ENCODE measurements around the gene SP100. TPM values are rescaled to one million over a fixed set of nuclear protein-coding genes. Genes with fewer than 3 reads are reported as not detected.

Gene SP100
- total and polyA plus RNA-seq, 2 of the 13 experiments (the other 11 are each of a cell fraction or from before 2014, with no cell fraction given) = 12.6 to 16.5 TPM

DNA sequence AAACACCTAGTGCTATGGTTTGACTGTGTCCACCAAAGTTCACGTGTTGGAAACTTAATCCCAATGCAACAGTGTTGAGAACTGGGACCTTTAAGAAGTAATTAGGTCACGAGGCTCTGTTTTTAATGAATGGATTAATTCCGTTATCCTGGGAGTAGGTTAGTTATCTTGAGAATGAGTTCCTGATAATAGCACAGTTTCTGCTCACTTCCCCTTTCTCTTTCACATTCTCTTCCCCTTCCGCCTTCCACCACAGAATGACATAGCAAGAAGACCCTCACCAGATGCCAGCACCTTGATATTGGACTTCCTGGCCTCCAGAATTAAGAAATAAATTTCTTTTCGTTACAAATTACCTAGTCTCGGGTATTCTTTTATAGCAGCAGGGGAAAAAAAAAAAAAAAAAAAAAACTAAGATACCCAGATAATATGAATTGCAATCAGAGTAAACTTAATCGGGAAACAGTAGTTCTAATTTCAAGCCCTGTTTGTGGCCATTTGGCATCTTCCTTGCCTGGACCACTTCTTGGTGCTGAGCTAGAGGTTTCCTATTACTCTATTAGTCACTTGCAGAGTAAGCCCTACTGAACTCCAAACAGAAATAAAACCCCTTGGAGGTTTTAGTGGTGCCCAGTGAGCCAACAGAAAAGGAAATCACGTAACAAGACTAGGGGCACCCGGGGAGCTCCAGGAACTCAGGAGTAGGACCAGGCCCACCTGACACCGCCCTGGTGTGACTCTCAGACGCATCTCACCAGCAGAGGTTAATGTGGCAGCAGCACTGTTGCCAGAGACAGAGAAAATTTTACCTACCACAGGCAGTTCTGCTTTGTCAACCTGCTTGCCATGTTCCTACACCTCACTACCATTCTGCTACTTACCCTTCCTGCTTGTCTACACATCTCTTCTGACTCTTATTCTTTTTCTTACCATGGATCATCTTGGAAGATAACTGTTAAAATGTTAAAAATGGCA lies 149.1 kb downstream of the SP100 start:
- Histone ChIP-seq H3K9me3 (ENCODE audit: low read length) (no peaks in the 10 kb centered on the region), H2AFZ (ENCODE audit: low read length) (no peak overlapping the region), H4K20me1 (ENCODE audit: insufficient read depth, low read length) (no peaks in the 10 kb centered on the region), H3K4me2 (ENCODE audit: low read depth, low read length) (no peak overlapping the region), H3K4me3 (replicated peaks in 1 of 3; ENCODE audit: insufficient read depth in 1 of 3, low read depth in 2 of 3, low read length in 3 of 3) (no peak overlapping the region), H3K27ac (ENCODE audit: extremely low read length, insufficient read depth, low read length) (no peak overlapping the region), H3K36me3 (replicated peaks in 1 of 2; ENCODE audit: control insufficient read depth in 1 of 2, insufficient read depth in 2 of 2, low read length in 2 of 2) (no peaks in the 10 kb centered on the region), H3K9ac (ENCODE audit: insufficient read depth, low read depth, low read length) (no peak overlapping the region), H3K79me2 (ENCODE audit: insufficient read depth, low read length) (no peaks in the 10 kb centered on the region), H3K27me3 (ENCODE audit: control insufficient read depth in 1 of 2, insufficient read depth in 2 of 2, low read length in 2 of 2) (no peaks in the 10 kb centered on the region), H3K4me1 (ENCODE audit: insufficient read depth, low read length) (no peaks in the 10 kb centered on the region)
- in situ Hi-C loops (cut with HindIII; ENCODE audit: extremely low pct_ligation_motif_present, low pct_unique_long_range_greater_than_20kb) (no loop called here), intact Hi-C loops (cut with micrococcal nuclease; ENCODE audit: unreplicated experiment) (no loop called here)
- 17% methylated on average over 11 of the region's 11 CpGs for WGBS (ENCODE audit: low lambda C conversion rate)
- no TSS peak for BruUV-seq (replicated peaks)
- ChIA-PET CTCF (ENCODE audit: low intra/inter-chr PET ratio, low total read pairs) (no interaction called here), POLR2A (interaction anchor here (0.7 kb wide), 1 partner anchor 11 kb away, joined by 3 read pairs; no protein-coding TSS in a partner anchor)
- peak; percentile 38; the same call in 1 of the 3 replicates for ATAC-seq
- FAIRE-seq = no peak
- DNase-seq (ENCODE audit: low spot score) = no peak
- TF ChIP-seq, protein P1, sequence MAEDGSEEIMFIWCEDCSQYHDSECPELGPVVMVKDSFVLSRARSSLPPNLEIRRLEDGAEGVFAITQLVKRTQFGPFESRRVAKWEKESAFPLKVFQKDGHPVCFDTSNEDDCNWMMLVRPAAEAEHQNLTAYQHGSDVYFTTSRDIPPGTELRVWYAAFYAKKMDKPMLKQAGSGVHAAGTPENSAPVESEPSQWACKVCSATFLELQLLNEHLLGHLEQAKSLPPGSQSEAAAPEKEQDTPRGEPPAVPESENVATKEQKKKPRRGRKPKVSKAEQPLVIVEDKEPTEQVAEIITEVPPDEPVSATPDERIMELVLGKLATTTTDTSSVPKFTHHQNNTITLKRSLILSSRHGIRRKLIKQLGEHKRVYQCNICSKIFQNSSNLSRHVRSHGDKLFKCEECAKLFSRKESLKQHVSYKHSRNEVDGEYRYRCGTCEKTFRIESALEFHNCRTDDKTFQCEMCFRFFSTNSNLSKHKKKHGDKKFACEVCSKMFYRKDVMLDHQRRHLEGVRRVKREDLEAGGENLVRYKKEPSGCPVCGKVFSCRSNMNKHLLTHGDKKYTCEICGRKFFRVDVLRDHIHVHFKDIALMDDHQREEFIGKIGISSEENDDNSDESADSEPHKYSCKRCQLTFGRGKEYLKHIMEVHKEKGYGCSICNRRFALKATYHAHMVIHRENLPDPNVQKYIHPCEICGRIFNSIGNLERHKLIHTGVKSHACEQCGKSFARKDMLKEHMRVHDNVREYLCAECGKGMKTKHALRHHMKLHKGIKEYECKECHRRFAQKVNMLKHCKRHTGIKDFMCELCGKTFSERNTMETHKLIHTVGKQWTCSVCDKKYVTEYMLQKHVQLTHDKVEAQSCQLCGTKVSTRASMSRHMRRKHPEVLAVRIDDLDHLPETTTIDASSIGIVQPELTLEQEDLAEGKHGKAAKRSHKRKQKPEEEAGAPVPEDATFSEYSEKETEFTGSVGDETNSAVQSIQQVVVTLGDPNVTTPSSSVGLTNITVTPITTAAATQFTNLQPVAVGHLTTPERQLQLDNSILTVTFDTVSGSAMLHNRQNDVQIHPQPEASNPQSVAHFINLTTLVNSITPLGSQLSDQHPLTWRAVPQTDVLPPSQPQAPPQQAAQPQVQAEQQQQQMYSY (CRISPR knock-in tag; IDR thresholded peaks at IDR 0.05) = no peak
- no peak for TF ChIP-seq KLF15 (CRISPR knock-in tag; IDR thresholded peaks at IDR 0.05; ENCODE audit: borderline replicate concordance)
- TF ChIP-seq, protein P2, sequence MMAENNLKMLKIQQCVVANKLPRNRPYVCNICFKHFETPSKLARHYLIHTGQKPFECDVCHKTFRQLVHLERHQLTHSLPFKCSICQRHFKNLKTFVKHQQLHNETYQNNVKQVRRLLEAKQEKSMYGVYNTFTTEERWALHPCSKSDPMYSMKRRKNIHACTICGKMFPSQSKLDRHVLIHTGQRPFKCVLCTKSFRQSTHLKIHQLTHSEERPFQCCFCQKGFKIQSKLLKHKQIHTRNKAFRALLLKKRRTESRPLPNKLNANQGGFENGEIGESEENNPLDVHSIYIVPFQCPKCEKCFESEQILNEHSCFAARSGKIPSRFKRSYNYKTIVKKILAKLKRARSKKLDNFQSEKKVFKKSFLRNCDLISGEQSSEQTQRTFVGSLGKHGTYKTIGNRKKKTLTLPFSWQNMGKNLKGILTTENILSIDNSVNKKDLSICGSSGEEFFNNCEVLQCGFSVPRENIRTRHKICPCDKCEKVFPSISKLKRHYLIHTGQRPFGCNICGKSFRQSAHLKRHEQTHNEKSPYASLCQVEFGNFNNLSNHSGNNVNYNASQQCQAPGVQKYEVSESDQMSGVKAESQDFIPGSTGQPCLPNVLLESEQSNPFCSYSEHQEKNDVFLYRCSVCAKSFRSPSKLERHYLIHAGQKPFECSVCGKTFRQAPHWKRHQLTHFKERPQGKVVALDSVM (CRISPR knock-in tag; IDR thresholded peaks at IDR 0.05) = no peak
- no peak for TF ChIP-seq ZNF333 (CRISPR knock-in tag; IDR thresholded peaks at IDR 0.05; ENCODE audit: borderline replicate concordance)
- no peak for TF ChIP-seq SRF (IDR thresholded peaks at IDR 0.05; ENCODE audit: low read depth, low read length)
- TF ChIP-seq, protein P3, sequence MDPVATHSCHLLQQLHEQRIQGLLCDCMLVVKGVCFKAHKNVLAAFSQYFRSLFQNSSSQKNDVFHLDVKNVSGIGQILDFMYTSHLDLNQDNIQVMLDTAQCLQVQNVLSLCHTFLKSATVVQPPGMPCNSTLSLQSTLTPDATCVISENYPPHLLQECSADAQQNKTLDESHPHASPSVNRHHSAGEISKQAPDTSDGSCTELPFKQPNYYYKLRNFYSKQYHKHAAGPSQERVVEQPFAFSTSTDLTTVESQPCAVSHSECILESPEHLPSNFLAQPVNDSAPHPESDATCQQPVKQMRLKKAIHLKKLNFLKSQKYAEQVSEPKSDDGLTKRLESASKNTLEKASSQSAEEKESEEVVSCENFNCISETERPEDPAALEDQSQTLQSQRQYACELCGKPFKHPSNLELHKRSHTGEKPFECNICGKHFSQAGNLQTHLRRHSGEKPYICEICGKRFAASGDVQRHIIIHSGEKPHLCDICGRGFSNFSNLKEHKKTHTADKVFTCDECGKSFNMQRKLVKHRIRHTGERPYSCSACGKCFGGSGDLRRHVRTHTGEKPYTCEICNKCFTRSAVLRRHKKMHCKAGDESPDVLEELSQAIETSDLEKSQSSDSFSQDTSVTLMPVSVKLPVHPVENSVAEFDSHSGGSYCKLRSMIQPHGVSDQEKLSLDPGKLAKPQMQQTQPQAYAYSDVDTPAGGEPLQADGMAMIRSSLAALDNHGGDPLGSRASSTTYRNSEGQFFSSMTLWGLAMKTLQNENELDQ (CRISPR knock-in tag; IDR thresholded peaks at IDR 0.05; ENCODE audit: borderline replicate concordance) = no peak
- no peak for TF ChIP-seq ELF3 (CRISPR knock-in tag; IDR thresholded peaks at IDR 0.05)
- TF ChIP-seq, protein P4, sequence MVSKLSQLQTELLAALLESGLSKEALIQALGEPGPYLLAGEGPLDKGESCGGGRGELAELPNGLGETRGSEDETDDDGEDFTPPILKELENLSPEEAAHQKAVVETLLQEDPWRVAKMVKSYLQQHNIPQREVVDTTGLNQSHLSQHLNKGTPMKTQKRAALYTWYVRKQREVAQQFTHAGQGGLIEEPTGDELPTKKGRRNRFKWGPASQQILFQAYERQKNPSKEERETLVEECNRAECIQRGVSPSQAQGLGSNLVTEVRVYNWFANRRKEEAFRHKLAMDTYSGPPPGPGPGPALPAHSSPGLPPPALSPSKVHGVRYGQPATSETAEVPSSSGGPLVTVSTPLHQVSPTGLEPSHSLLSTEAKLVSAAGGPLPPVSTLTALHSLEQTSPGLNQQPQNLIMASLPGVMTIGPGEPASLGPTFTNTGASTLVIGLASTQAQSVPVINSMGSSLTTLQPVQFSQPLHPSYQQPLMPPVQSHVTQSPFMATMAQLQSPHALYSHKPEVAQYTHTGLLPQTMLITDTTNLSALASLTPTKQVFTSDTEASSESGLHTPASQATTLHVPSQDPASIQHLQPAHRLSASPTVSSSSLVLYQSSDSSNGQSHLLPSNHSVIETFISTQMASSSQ (IDR thresholded peaks at IDR 0.05; ENCODE audit: low read depth) = no peak
- TF ChIP-seq, protein P4 (CRISPR knock-in tag; IDR thresholded peaks at IDR 0.05; ENCODE audit: borderline replicate concordance) = no peak
- no peak for TF ChIP-seq STAT5B (CRISPR knock-in tag; IDR thresholded peaks at IDR 0.05)

All from HepG2 (cell line).